MCF 10A (cell line): ENCODE results near the gene MAMSTR. TPM values are rescaled to one million over a fixed set of nuclear protein-coding genes. Genes with fewer than 3 reads are reported as not detected.

Experiments used
- BruUV-seq: library from RNA; stranded (reverse); fragments of 400-500 nt; replicated peaks from 2 replicates; lab custom pipeline; 2021; lab: Mats Ljungman, UMichigan
- CTCF ChIA-PET: fragments of 300-600 bp; sonication (Branson Sonifier 250); formaldehyde crosslinking; extraction: SDS; loops from one replicate; lab custom pipeline; 2021; ENCODE audit warnings: antibody characterized with exemption, inconsistent platforms; lab: Yijun Ruan, JAX
- POLR2A ChIA-PET: fragments of 300-600, 350-650 bp; sonication (Branson Sonifier 250); formaldehyde crosslinking; extraction: SDS; loops from one replicate; lab custom pipeline; 2020; ENCODE audit warnings: antibody characterized with exemption, inconsistent platforms; lab: Yijun Ruan, JAX
- DNase-seq: peaks from one replicate; pipeline ENCODE4 v3.0.0-alpha.2; 2018; ENCODE audit not compliant: unreplicated experiment
- H3K27ac Mint-ChIP-seq: one replicate; pipeline ENCODE4 v1.8.0; 2022; ENCODE audit warnings: mild to moderate bottlenecking, low read depth, mixed read lengths; ENCODE audit not compliant: unreplicated experiment
- H3K27me3 Mint-ChIP-seq: one replicate; pipeline ENCODE4 v1.8.0; 2022; ENCODE audit warnings: mixed read lengths; ENCODE audit not compliant: insufficient read depth, unreplicated experiment
- H3K36me3 Mint-ChIP-seq: one replicate; pipeline ENCODE4 v1.8.0; 2022; ENCODE audit warnings: mild to moderate bottlenecking, moderate library complexity, mixed read lengths; ENCODE audit not compliant: insufficient read depth, unreplicated experiment
- H3K4me1 Mint-ChIP-seq: one replicate; pipeline ENCODE4 v1.8.0; 2022; ENCODE audit warnings: mixed read lengths; ENCODE audit not compliant: insufficient read depth, unreplicated experiment
- H3K4me3 Mint-ChIP-seq: one replicate; pipeline ENCODE4 v1.8.0; 2022; ENCODE audit warnings: mild to moderate bottlenecking, moderate library complexity, mixed read lengths; ENCODE audit not compliant: unreplicated experiment
- H3K9me3 Mint-ChIP-seq: one replicate; pipeline ENCODE4 v1.8.0; 2022; ENCODE audit warnings: mixed read lengths; ENCODE audit not compliant: unreplicated experiment
- CTCF ChIP-seq: fragments of 200-600 bp; IDR thresholded peaks from one replicate; pipeline ENCODE4 v1.8.0; 2022; ENCODE audit warnings: antibody characterized with exemption, mild to moderate bottlenecking; ENCODE audit not compliant: unreplicated experiment
- intact Hi-C: fragments of 100-400 bp; cut with micrococcal nuclease; formaldehyde crosslinking; loops from 2 replicates; pipeline ENCODE4 v1.14.1; 2022
- total RNA-seq: library from RNA; stranded (reverse); gene quantifications from 2 replicates; pipeline ENCODE4 v1.2.3, GENCODE V29; 2022

The MAMSTR gene
- total RNA-seq, 1 experiment from 2014 or later = 0.65 TPM

GRCh38 chr19:48715681-48716171 is 3.8 kb downstream of the MAMSTR start:
- POLR2A ChIA-PET = interaction anchor here (0.6 to 1.2 kb wide), 3 partner anchors 9 to 152 kb away, joined by 3 to 4 read pairs (median 3); no protein-coding TSS in a partner anchor
- no peak for TF ChIP-seq CTCF
- no peaks in the 10 kb centered on the region for H3K9me3 Mint-ChIP-seq
- no peak overlapping the region for H3K27ac Mint-ChIP-seq
- DNase-seq = no peak
- CTCF ChIA-PET = interaction anchor here (0.6 to 0.7 kb wide), 2 partner anchors 40 to 225 kb away, joined by 3 to 4 read pairs; no protein-coding TSS in a partner anchor
- H3K36me3 Mint-ChIP-seq = no peaks in the 10 kb centered on the region
- intact Hi-C loops = no loop called here
- H3K27me3 Mint-ChIP-seq = no peaks in the 10 kb centered on the region
- peak overlapping the region; percentile 89 for H3K4me3 Mint-ChIP-seq
- H3K4me1 Mint-ChIP-seq = peaks cover 24% of the 10 kb centered on the region
- BruUV-seq = no TSS peak

DNA sequence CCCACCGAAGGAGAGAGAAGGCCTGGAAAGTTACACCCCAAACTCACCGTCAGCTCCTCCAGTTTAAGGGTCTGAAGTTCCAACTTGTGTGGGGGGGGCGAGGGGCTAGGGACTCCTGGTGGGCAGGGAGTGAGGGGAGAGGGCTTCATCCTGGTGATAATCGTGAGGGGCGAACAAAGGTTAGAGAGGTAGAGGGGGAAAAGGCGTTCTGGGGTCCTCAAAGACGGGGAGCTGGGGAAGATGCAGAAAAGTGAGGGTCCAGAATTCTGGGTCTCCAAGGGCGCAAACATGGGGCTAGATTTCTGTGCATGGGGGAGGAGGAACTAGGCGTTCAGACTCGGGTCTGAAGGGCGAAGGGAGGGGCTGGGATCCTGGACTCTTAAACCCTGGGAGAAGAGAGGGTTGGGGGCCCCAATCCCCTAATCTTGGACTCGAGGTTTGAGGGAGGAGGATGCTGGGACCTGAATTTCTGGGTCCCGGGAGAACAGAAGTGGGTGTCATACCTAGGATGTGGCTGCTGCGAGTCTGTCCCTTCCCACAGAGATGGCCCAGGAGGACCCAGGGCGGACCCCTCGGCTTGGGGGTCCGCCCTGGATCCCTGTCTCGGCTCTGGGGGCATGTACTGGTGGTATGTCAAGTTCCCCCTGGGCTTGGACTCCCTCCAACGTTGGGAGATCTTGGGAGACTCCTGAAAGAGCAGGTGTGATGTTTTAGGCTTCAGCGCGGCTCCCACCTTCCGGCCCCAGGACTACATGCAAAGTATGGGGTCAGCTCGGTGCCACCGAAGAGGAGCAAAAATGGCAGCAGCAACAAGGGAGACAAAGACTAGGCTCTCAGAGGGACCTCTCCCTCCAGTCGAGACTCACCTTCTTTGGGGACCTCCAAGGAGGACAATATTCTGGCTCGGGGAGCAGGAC is 4.5 kb downstream of the MAMSTR start:
- Mint-ChIP-seq H3K27ac (peak overlapping the region; percentile 91), H3K36me3 (no peaks in the 10 kb centered on the region), H3K4me1 (peaks cover 19% of the 10 kb centered on the region), H3K27me3 (no peaks in the 10 kb centered on the region), H3K9me3 (no peaks in the 10 kb centered on the region), H3K4me3 (peak overlapping the region; percentile 89)
- no peak for TF ChIP-seq CTCF
- CTCF ChIA-PET = interaction anchor here (0.5 to 0.7 kb wide), 4 partner anchors 29 to 908 kb away, joined by 3 to 4 read pairs (median 3); no protein-coding TSS in a partner anchor
- intact Hi-C loops = loop anchor here (5.0 kb wide), 1 partner anchor 38 kb away; no protein-coding TSS in a partner anchor
- DNase-seq = no peak
- BruUV-seq = no TSS peak
- POLR2A ChIA-PET = interaction anchor here (0.6 to 1.4 kb wide), 10 partner anchors 10 to 511 kb away, joined by 3 to 9 read pairs (median 4); partner anchors contain the start of genes CA11, FUT2 and PPP1R15A

DNA sequence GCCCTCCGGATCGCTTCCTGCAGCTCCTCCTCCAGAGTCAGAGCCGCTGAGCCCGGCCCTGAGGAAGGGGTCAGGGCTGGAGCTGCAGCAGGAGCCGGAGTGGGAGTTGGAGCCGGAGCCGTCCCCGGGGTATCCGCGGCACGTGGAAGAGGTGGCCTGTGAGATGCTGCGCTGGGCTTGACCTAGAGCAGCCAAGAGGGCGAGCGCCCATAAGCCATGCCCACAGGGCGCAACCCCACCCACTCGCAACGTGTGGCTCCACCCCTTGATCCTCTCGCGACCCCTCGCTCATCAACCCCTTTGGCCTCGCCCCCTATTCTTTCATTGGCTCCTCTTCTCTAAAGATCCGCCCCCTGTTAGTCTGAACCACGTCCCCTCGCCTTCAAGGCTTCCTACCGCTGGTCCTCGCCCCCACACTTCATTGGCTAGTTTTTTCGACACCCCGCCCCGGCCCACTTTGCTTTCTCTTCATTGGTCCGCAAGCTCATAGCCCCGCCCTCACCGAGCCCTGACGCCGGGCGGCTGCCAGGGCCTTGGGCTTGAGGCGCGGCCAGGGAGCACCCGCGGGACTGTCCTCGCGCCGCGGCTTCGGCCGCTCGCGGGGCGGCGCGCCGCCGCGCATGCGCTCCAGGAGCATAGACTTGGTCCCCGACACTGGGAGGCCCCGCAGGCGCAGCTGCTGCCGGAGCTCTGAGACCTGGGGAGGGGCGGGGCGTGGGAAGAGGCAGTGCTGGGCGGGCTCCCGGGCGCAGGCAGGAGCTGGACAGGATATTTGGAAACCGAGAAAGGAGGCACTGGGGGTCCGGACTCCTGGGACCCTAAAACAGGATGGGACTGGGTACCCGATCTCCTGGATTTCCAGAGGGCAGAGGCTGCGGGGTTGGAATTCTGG is 5.4 kb downstream of the MAMSTR start:
- peak; percentile 100 for DNase-seq
- Mint-ChIP-seq H3K36me3 (no peaks in the 10 kb centered on the region), H3K4me1 (peaks cover 19% of the 10 kb centered on the region), H3K4me3 (peak overlapping the region; percentile 89), H3K9me3 (no peaks in the 10 kb centered on the region), H3K27me3 (no peaks in the 10 kb centered on the region), H3K27ac (peak overlapping the region; percentile 91)
- TF ChIP-seq CTCF = no peak
- intact Hi-C loops = loop anchor here (5.0 kb wide), 1 partner anchor 37 kb away; no protein-coding TSS in a partner anchor
- no TSS peak for BruUV-seq
- ChIA-PET POLR2A (interaction anchor here (0.6 to 1.4 kb wide), 14 partner anchors 9 to 1789 kb away, joined by 3 to 9 read pairs (median 4); partner anchors contain the start of genes CA11, FUT2 and PPP1R15A), CTCF (interaction anchor here (0.5 to 2.0 kb wide), 5 partner anchors 30 to 907 kb away, joined by 3 to 7 read pairs (median 3); no protein-coding TSS in a partner anchor)
